Suprapubic skin (tissue), 4 donors: Measurements from ENCODE around the gene TCF7.

Experiments
- EP300 ChIP-seq: sonication (generic); formaldehyde crosslinking; IDR thresholded peaks from one replicate; pipeline ENCODE4 v1.6.1; 2017; ENCODE audit warnings: antibody characterized with exemption
- POLR2AphosphoS5 ChIP-seq, 3 donors: sonication (generic); formaldehyde crosslinking; IDR thresholded peaks; one replicate each; pipeline ENCODE4 v1.6.1; 2017; ENCODE audit warnings: antibody characterized with exemption in 3 of 3
- TF ChIP-seq, protein P1 (sequence below), 2 donors: fragments of 200-600 bp in 1 of 2; fragments of 450-650 bp in 1 of 2; sonication (generic) in 1 of 2; IDR thresholded peaks; one replicate each; pipeline ENCODE4 v1.5.1; 2016 to 2019; ENCODE audit warnings: antibody characterized with exemption in 2 of 2, mild to moderate bottlenecking in 1 of 2, moderate library complexity in 1 of 2

DNA sequence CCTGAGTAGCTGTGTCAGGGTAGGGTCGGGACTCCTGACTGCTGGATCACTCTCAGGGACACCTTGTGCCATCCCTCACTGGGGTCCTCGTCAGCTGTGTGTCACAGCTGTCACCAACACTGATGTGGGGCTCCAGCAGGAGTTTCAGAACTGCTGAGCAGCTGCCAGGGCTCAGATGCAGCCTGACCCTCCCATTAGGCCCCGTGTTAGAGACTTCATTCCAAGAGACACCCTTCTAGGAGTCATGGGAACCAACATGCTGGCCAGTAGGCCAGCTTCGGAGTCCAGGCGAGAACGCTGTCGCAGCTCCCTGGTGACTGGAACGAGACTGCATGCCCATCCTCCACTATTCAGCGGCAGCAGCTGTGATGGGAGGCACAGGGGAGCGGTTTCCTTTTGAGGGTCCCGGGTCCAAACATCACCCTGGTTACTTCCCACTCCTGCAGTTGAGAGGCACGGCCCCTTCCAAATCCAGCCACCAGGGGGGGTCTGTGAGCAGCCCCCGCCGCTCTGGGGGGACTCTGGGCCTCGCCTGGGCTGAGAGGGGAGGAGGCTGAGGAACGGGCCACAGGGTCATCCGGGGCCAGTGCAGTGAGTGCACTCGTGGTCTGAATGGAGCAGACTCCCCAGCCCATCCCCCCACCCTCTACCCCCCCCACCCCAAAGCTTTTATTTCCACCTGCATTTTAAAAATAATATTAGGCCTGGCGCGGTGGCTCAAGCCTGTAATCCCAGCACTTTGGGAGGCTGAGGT lies 12.6 kb upstream of the TCF7 start:
- TF ChIP-seq POLR2AphosphoS5 (IDR thresholded peaks at IDR 0.05) (no peak), EP300 (no peak)
- TF ChIP-seq, protein P1, sequence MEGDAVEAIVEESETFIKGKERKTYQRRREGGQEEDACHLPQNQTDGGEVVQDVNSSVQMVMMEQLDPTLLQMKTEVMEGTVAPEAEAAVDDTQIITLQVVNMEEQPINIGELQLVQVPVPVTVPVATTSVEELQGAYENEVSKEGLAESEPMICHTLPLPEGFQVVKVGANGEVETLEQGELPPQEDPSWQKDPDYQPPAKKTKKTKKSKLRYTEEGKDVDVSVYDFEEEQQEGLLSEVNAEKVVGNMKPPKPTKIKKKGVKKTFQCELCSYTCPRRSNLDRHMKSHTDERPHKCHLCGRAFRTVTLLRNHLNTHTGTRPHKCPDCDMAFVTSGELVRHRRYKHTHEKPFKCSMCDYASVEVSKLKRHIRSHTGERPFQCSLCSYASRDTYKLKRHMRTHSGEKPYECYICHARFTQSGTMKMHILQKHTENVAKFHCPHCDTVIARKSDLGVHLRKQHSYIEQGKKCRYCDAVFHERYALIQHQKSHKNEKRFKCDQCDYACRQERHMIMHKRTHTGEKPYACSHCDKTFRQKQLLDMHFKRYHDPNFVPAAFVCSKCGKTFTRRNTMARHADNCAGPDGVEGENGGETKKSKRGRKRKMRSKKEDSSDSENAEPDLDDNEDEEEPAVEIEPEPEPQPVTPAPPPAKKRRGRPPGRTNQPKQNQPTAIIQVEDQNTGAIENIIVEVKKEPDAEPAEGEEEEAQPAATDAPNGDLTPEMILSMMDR (IDR thresholded peaks at IDR 0.05): peak; percentile 62 to 94
